ENCODE results near the gene OR2A5. TPM values are rescaled to one million over a fixed set of nuclear protein-coding genes. Genes with fewer than 3 reads are reported as not detected.

OR2A5 gene
- polyA plus RNA-seq, 1 donor from 2014 or later = not detected

GRCh38 chr7:144026203-144026883 lies 22.4 kb upstream of the OR2A5 start:
- Histone ChIP-seq H3K9me2 (ENCODE audit: insufficient read depth, low read length) (no peaks in the 10 kb centered on the region), H2AFZ (ENCODE audit: low read depth, low read length) (no peak overlapping the region), H3F3A (ENCODE audit: insufficient read depth, low read length, poor library complexity, severe bottlenecking) (no peaks in the 10 kb centered on the region), H3K9me3 (ENCODE audit: low read length) (no peaks in the 10 kb centered on the region), H3K4me2 (ENCODE audit: low read length) (no peak overlapping the region), H3K36me3 (ENCODE audit: insufficient read depth, low read length) (no peaks in the 10 kb centered on the region), H3K4me3 (ENCODE audit: low read length) (no peak overlapping the region), H4K20me1 (ENCODE audit: insufficient read depth) (no peaks in the 10 kb centered on the region), H3K79me2 (replicated peaks; ENCODE audit: insufficient read depth, low read length) (no peaks in the 10 kb centered on the region), H3K9ac (ENCODE audit: low read length) (no peak overlapping the region), H3K27ac (ENCODE audit: low read length) (no peak overlapping the region), H3K27me3 (ENCODE audit: insufficient read depth, low read depth, low read length) (no peaks in the 10 kb centered on the region)
- no peak for TF ChIP-seq CTCF (IDR thresholded peaks at IDR 0.05; ENCODE audit: poor library complexity, severe bottlenecking)
- no peak for TF ChIP-seq MXI1 (conservative IDR thresholded peaks at IDR 0.05; ENCODE audit: poor library complexity, severe bottlenecking)
- TF ChIP-seq SMC3 (conservative IDR thresholded peaks at IDR 0.05; ENCODE audit: poor library complexity) = no peak
- TF ChIP-seq RAD21 (conservative IDR thresholded peaks at IDR 0.05) = no peak
- no peak for TF ChIP-seq TAF1 (IDR thresholded peaks at IDR 0.05; ENCODE audit: low read depth)
- no peak for TF ChIP-seq POLR2AphosphoS5 (IDR thresholded peaks at IDR 0.05)
- TF ChIP-seq EZH2 (IDR thresholded peaks at IDR 0.05; ENCODE audit: borderline replicate concordance, insufficient read depth, low read length, poor library complexity, severe bottlenecking) = no peak
- TF ChIP-seq EP300 (conservative IDR thresholded peaks at IDR 0.05; ENCODE audit: poor library complexity, severe bottlenecking) = no peak
- no peak for TF ChIP-seq REST (IDR thresholded peaks at IDR 0.05; ENCODE audit: borderline replicate concordance)

GRCh38 chr7:144027070-144027469 lies 21.7 kb upstream of the OR2A5 start:
- H3K9me3 ChIP-seq (ENCODE audit: low read length) = no peaks in the 10 kb centered on the region
- no peak overlapping the region for H2AFZ ChIP-seq (ENCODE audit: low read depth, low read length)
- H3K36me3 ChIP-seq (ENCODE audit: insufficient read depth, low read length) = no peaks in the 10 kb centered on the region
- H3K9ac ChIP-seq (ENCODE audit: low read length) = no peak overlapping the region
- no peak overlapping the region for H3K4me3 ChIP-seq (ENCODE audit: low read length)
- no peak for TF ChIP-seq EZH2 (IDR thresholded peaks at IDR 0.05; ENCODE audit: borderline replicate concordance, insufficient read depth, low read length, poor library complexity, severe bottlenecking)
- peak; percentile 83 for TF ChIP-seq CTCF (IDR thresholded peaks at IDR 0.05; ENCODE audit: poor library complexity, severe bottlenecking)
- TF ChIP-seq SMC3 (conservative IDR thresholded peaks at IDR 0.05; ENCODE audit: poor library complexity) = peak; percentile 85
- peak; percentile 90 for TF ChIP-seq RAD21 (conservative IDR thresholded peaks at IDR 0.05)
- no peaks in the 10 kb centered on the region for H3K79me2 ChIP-seq (replicated peaks; ENCODE audit: insufficient read depth, low read length)
- no peaks in the 10 kb centered on the region for H3F3A ChIP-seq (ENCODE audit: insufficient read depth, low read length, poor library complexity, severe bottlenecking)
- H3K27ac ChIP-seq (ENCODE audit: low read length) = no peak overlapping the region
- no peaks in the 10 kb centered on the region for H4K20me1 ChIP-seq (ENCODE audit: insufficient read depth)
- H3K4me2 ChIP-seq (ENCODE audit: low read length) = no peak overlapping the region
- H3K27me3 ChIP-seq (ENCODE audit: insufficient read depth, low read depth, low read length) = no peaks in the 10 kb centered on the region
- no peaks in the 10 kb centered on the region for H3K9me2 ChIP-seq (ENCODE audit: insufficient read depth, low read length)
